HG03439 (cell line): ENCODE measurements around the gene UXT.
A peak's percentile ranks its signal among the peaks of the same experiment; 100 is the strongest.
"Not testable (repeated sequence)": the region's sequence is repeated elsewhere in the genome, so short reads cannot be mapped to it uniquely, and the experiment has no call there.

Source experiments
- ATAC-seq: cut with Tn5 transposase; IDR thresholded peaks from one replicate; pipeline ENCODE4 v1.9.1; 2021; ENCODE audit warnings: mild to moderate bottlenecking, moderate library complexity; ENCODE audit not compliant: unreplicated experiment

Gene UXT

GRCh38 chrX:47658684-47659420 is at the start of gene UXT:
Gene UXT, minus strand, starts transcription at chrX:47659180. Its CDS starts 253 bp downstream, at chrX:47658927.
- peak; percentile 83 for ATAC-seq

GRCh38 chrX:47707031-47707780 is 48.2 kb upstream of the UXT start:
- ATAC-seq, result no peak

- ATAC-seq, result no peak
Measured at GRCh38 chrX:47706575-47706974, 47.6 kb upstream of the UXT start.

GRCh38 chrX:47704736-47705135 is 45.8 kb upstream of the UXT start:
- ATAC-seq, result no peak

- ATAC-seq, result no peak
Measured at GRCh38 chrX:47697181-47697580, 38.2 kb upstream of the UXT start.

GRCh38 chrX:47690175-47690574 is 31.2 kb upstream of the UXT start:
- no peak for ATAC-seq

GRCh38 chrX:47687263-47687662 is 28.3 kb upstream of the UXT start:
- ATAC-seq, result no peak

- ATAC-seq, result no peak
Measured at GRCh38 chrX:47683829-47684205, 24.8 kb upstream of the UXT start.

- ATAC-seq, result no peak
Measured at GRCh38 chrX:47683184-47683828, 24.3 kb upstream of the UXT start.

- ATAC-seq, result not testable (repeated sequence)
Measured at GRCh38 chrX:47675959-47676859, 17.2 kb upstream of the UXT start.

- no peak for ATAC-seq
Measured at GRCh38 chrX:47674776-47675175, 15.8 kb upstream of the UXT start.

GRCh38 chrX:47665797-47666196 is 6.8 kb upstream of the UXT start:
- not testable (repeated sequence) for ATAC-seq

GRCh38 chrX:47664737-47665136 is 5.8 kb upstream of the UXT start:
- ATAC-seq, result no peak

- no peak for ATAC-seq
Measured at GRCh38 chrX:47662144-47662657, 3.2 kb upstream of the UXT start.

- ATAC-seq, result no peak
Measured at GRCh38 chrX:47661539-47661938, 2.6 kb upstream of the UXT start.

- no peak for ATAC-seq
Measured at GRCh38 chrX:47659421-47659726, 394 bp upstream of the UXT start.

GRCh38 chrX:47658301-47658683 is 688 bp downstream of the UXT start:
- no peak for ATAC-seq

- ATAC-seq, result no peak
Measured at GRCh38 chrX:47651043-47651905, 7.7 kb downstream of the UXT start.

GRCh38 chrX:47650164-47651042 is 8.6 kb downstream of the UXT start, which contains the start of gene ELK1:
Gene ELK1, minus strand, starts transcription at chrX:47650563. Its CDS starts 9,122 bp downstream, at chrX:47641441.
- peak; percentile 93 for ATAC-seq
